ENCODE results near the gene SYNDIG1. TPM values are rescaled to one million over a fixed set of nuclear protein-coding genes. Genes with fewer than 3 reads are reported as not detected.
"Not testable (repeated sequence)": the region's sequence is repeated elsewhere in the genome, so short reads cannot be mapped to it uniquely, and the experiment has no call there.

Gene SYNDIG1
- total RNA-seq, 1 experiment from 2014 or later, result not detected

- Histone ChIP-seq H2AFZ (ENCODE audit: low read length) (no peak overlapping the region), H3K79me2 (ENCODE audit: low read length) (no peaks in the 10 kb centered on the region), H3K27ac (ENCODE audit: low read length) (no peak overlapping the region), H3K9ac (ENCODE audit: low read length) (no peak overlapping the region), H3K27me3 (ENCODE audit: low read length) (no peaks in the 10 kb centered on the region), H3K36me3 (ENCODE audit: insufficient read depth, low read length) (no peaks in the 10 kb centered on the region), H3K4me3 (ENCODE audit: low read length) (no peak overlapping the region), H3K4me1 (ENCODE audit: low read length) (peaks cover 18% of the 10 kb centered on the region), H3K9me2 (replicated peaks; ENCODE audit: insufficient read depth, low read length) (no peaks in the 10 kb centered on the region), H3K4me2 (ENCODE audit: low read depth, low read length, poor library complexity, severe bottlenecking) (no peak overlapping the region), H3K9me3 (ENCODE audit: low read length) (no peaks in the 10 kb centered on the region), H4K20me1 (ENCODE audit: insufficient read depth, low read depth, low read length) (no peaks in the 10 kb centered on the region)
- DNase-seq, result no peak
Measured at GRCh38 chr20:24618739-24619138, 149.3 kb downstream of the SYNDIG1 start.

- H3K9me3 ChIP-seq (ENCODE audit: low read length), result no peaks in the 10 kb centered on the region
- H3K9ac ChIP-seq (ENCODE audit: low read length), result no peak overlapping the region
- H3K4me1 ChIP-seq (ENCODE audit: low read length), result peaks cover 18% of the 10 kb centered on the region
- no peaks in the 10 kb centered on the region for H4K20me1 ChIP-seq (ENCODE audit: insufficient read depth, low read depth, low read length)
- H3K79me2 ChIP-seq (ENCODE audit: low read length), result no peaks in the 10 kb centered on the region
- no peak overlapping the region for H3K27ac ChIP-seq (ENCODE audit: low read length)
- peak; percentile 70 for DNase-seq
- no peaks in the 10 kb centered on the region for H3K27me3 ChIP-seq (ENCODE audit: low read length)
- no peak overlapping the region for H2AFZ ChIP-seq (ENCODE audit: low read length)
- no peak overlapping the region for H3K4me3 ChIP-seq (ENCODE audit: low read length)
- H3K4me2 ChIP-seq (ENCODE audit: low read depth, low read length, poor library complexity, severe bottlenecking), result no peak overlapping the region
- no peaks in the 10 kb centered on the region for H3K9me2 ChIP-seq (replicated peaks; ENCODE audit: insufficient read depth, low read length)
- no peaks in the 10 kb centered on the region for H3K36me3 ChIP-seq (ENCODE audit: insufficient read depth, low read length)
Measured at GRCh38 chr20:24619212-24619611, 149.8 kb downstream of the SYNDIG1 start.

DNA sequence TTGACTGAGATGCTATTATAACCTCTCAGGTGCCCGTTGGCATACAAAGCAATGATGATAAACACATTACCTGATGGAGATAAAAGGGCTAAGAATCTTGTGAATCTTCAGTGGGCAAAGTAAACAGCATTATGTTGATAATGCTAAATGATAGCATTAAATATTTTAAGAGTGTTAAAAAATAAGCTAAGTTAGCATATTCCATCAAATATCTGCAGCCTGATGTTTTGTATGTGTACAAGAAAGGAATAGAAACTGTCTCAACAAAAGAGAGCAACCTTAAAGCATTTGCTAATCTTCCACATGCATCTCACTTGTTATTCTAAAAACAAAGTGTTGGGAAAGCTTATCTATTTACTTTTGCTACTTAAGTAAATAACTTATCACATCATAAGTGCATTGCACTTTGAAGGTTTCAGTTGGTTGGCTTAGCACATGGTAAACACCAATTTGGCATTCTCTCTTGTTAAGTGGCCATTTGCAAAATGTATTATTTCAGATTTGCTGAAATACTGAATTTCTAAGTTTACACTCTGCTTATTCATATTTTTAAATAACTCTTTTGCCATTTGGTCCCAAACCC is 151.6 kb downstream of the SYNDIG1 start:
- H3K36me3 ChIP-seq (ENCODE audit: insufficient read depth, low read length), result no peaks in the 10 kb centered on the region
- no peak overlapping the region for H3K27ac ChIP-seq (ENCODE audit: low read length)
- H4K20me1 ChIP-seq (ENCODE audit: insufficient read depth, low read depth, low read length), result no peaks in the 10 kb centered on the region
- H3K9me2 ChIP-seq (replicated peaks; ENCODE audit: insufficient read depth, low read length), result no peaks in the 10 kb centered on the region
- H3K27me3 ChIP-seq (ENCODE audit: low read length), result no peaks in the 10 kb centered on the region
- DNase-seq, result no peak
- no peak overlapping the region for H3K4me3 ChIP-seq (ENCODE audit: low read length)
- H3K79me2 ChIP-seq (ENCODE audit: low read length), result no peaks in the 10 kb centered on the region
- H3K4me1 ChIP-seq (ENCODE audit: low read length), result peaks cover 18% of the 10 kb centered on the region
- no peaks in the 10 kb centered on the region for H3K9me3 ChIP-seq (ENCODE audit: low read length)
- H3K4me2 ChIP-seq (ENCODE audit: low read depth, low read length, poor library complexity, severe bottlenecking), result no peak overlapping the region
- H2AFZ ChIP-seq (ENCODE audit: low read length), result no peak overlapping the region
- no peak overlapping the region for H3K9ac ChIP-seq (ENCODE audit: low read length)

DNA sequence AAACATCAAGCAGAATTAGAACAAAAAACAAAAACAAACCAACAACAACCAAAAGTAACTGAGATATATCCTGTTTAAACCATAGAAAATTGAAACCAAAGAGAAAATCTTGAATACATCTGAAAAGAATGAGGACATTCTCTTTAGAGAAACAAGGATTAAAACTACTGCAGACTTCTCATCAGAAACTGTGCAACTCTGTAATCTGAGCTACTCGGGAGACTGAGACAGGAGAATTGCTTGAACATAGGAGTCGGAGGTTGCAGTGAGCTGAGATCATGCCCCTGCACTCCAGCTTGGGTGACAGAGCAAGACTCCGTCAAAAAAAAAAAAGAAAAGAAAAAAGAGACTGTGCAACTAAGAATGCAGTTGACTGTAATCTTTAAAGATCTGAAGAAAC is 153.4 kb downstream of the SYNDIG1 start:
- peaks cover 18% of the 10 kb centered on the region for H3K4me1 ChIP-seq (ENCODE audit: low read length)
- H3K9ac ChIP-seq (ENCODE audit: low read length), result no peak overlapping the region
- no peaks in the 10 kb centered on the region for H3K9me2 ChIP-seq (replicated peaks; ENCODE audit: insufficient read depth, low read length)
- H3K4me2 ChIP-seq (ENCODE audit: low read depth, low read length, poor library complexity, severe bottlenecking), result no peak overlapping the region
- H3K27ac ChIP-seq (ENCODE audit: low read length), result no peak overlapping the region
- no peak overlapping the region for H3K4me3 ChIP-seq (ENCODE audit: low read length)
- H3K36me3 ChIP-seq (ENCODE audit: insufficient read depth, low read length), result no peaks in the 10 kb centered on the region
- no peaks in the 10 kb centered on the region for H3K27me3 ChIP-seq (ENCODE audit: low read length)
- H2AFZ ChIP-seq (ENCODE audit: low read length), result no peak overlapping the region
- no peaks in the 10 kb centered on the region for H3K79me2 ChIP-seq (ENCODE audit: low read length)
- no peak for DNase-seq
- H4K20me1 ChIP-seq (ENCODE audit: insufficient read depth, low read depth, low read length), result no peaks in the 10 kb centered on the region
- no peaks in the 10 kb centered on the region for H3K9me3 ChIP-seq (ENCODE audit: low read length)

DNA sequence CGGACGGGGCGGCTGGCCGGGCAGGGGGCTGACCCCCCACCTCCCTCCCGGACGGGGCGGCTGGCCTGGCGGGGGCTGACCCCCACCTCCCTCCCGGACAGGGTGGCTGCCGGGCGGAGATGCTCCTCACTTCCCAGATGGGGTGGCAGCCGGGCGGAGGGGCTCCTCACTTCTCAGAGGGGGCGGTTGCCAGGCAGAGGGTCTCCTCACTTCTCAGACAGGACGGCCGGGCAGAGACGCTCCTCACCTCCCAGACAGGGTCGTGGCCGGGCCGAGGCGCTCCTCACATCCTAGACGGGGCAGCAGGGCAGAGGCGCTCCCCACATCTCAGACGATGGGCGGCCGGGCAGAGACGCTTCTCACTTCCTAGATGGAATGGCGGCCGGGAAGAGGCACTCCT is 156.7 kb downstream of the SYNDIG1 start:
- not testable (repeated sequence) for H4K20me1 ChIP-seq (ENCODE audit: insufficient read depth, low read depth, low read length); H3K27ac ChIP-seq (ENCODE audit: low read length); H3K79me2 ChIP-seq (ENCODE audit: low read length); H2AFZ ChIP-seq (ENCODE audit: low read length); H3K36me3 ChIP-seq (ENCODE audit: insufficient read depth, low read length); H3K4me2 ChIP-seq (ENCODE audit: low read depth, low read length, poor library complexity, severe bottlenecking); H3K4me3 ChIP-seq (ENCODE audit: low read length); DNase-seq; H3K9me3 ChIP-seq (ENCODE audit: low read length); H3K27me3 ChIP-seq (ENCODE audit: low read length); H3K9ac ChIP-seq (ENCODE audit: low read length); H3K9me2 ChIP-seq (replicated peaks; ENCODE audit: insufficient read depth, low read length)
- H3K4me1 ChIP-seq (ENCODE audit: low read length), result peaks cover 11% of the 10 kb centered on the region

DNA sequence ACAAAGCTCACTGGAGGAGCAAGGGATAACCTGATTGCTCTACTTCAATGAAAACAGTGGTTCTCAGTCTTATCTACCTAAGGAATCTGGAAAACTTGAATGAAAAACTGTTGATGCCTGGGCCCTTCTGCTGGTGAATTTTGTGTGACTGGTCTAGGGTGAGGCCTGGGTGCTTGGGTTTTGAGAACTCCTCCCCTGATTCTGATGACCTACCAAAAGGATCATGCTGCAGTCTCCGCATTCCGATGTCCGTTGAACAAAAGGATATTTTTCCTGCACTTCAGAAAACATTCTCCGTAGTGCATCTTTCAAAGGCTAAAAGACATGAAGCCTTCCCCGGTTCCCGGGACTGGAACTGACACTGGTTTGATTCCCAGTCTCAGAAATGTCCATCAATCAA is 157.9 kb downstream of the SYNDIG1 start:
- Histone ChIP-seq H3K4me3 (ENCODE audit: low read length) (no peak overlapping the region), H3K27ac (ENCODE audit: low read length) (no peak overlapping the region), H3K4me2 (ENCODE audit: low read depth, low read length, poor library complexity, severe bottlenecking) (no peak overlapping the region), H3K9me2 (replicated peaks; ENCODE audit: insufficient read depth, low read length) (no peaks in the 10 kb centered on the region), H3K9ac (ENCODE audit: low read length) (no peak overlapping the region), H4K20me1 (ENCODE audit: insufficient read depth, low read depth, low read length) (no peaks in the 10 kb centered on the region), H3K36me3 (ENCODE audit: insufficient read depth, low read length) (no peaks in the 10 kb centered on the region), H3K4me1 (ENCODE audit: low read length) (peaks cover 11% of the 10 kb centered on the region), H3K27me3 (ENCODE audit: low read length) (no peaks in the 10 kb centered on the region), H3K79me2 (ENCODE audit: low read length) (no peaks in the 10 kb centered on the region), H2AFZ (ENCODE audit: low read length) (no peak overlapping the region), H3K9me3 (ENCODE audit: low read length) (no peaks in the 10 kb centered on the region)
- DNase-seq, result no peak

GRCh38 chr20:24627926-24628325 is 158.5 kb downstream of the SYNDIG1 start:
- Histone ChIP-seq H3K27ac (ENCODE audit: low read length) (no peak overlapping the region), H4K20me1 (ENCODE audit: insufficient read depth, low read depth, low read length) (no peaks in the 10 kb centered on the region), H3K4me1 (ENCODE audit: low read length) (peaks cover 11% of the 10 kb centered on the region), H3K9ac (ENCODE audit: low read length) (no peak overlapping the region), H3K36me3 (ENCODE audit: insufficient read depth, low read length) (no peaks in the 10 kb centered on the region), H3K4me3 (ENCODE audit: low read length) (no peak overlapping the region), H2AFZ (ENCODE audit: low read length) (no peak overlapping the region), H3K27me3 (ENCODE audit: low read length) (no peaks in the 10 kb centered on the region), H3K79me2 (ENCODE audit: low read length) (no peaks in the 10 kb centered on the region), H3K9me2 (replicated peaks; ENCODE audit: insufficient read depth, low read length) (no peaks in the 10 kb centered on the region), H3K9me3 (ENCODE audit: low read length) (no peaks in the 10 kb centered on the region), H3K4me2 (ENCODE audit: low read depth, low read length, poor library complexity, severe bottlenecking) (no peak overlapping the region)
- DNase-seq, result no peak

- H4K20me1 ChIP-seq (ENCODE audit: insufficient read depth, low read depth, low read length), result no peaks in the 10 kb centered on the region
- no peaks in the 10 kb centered on the region for H3K79me2 ChIP-seq (ENCODE audit: low read length)
- no peaks in the 10 kb centered on the region for H3K27me3 ChIP-seq (ENCODE audit: low read length)
Measured at GRCh38 chr20:24628985-24629384, 159.6 kb downstream of the SYNDIG1 start.

GRCh38 chr20:24629668-24630067 is 160.2 kb downstream of the SYNDIG1 start:
- H3K79me2 ChIP-seq (ENCODE audit: low read length), result no peaks in the 10 kb centered on the region
- no peaks in the 10 kb centered on the region for H3K36me3 ChIP-seq (ENCODE audit: insufficient read depth, low read length)
- no peak overlapping the region for H3K4me3 ChIP-seq (ENCODE audit: low read length)
- no peaks in the 10 kb centered on the region for H4K20me1 ChIP-seq (ENCODE audit: insufficient read depth, low read depth, low read length)
- H3K9me3 ChIP-seq (ENCODE audit: low read length), result no peaks in the 10 kb centered on the region
- DNase-seq, result no peak
- H3K4me2 ChIP-seq (ENCODE audit: low read depth, low read length, poor library complexity, severe bottlenecking), result peak overlapping the region; percentile 0
- no peaks in the 10 kb centered on the region for H3K27me3 ChIP-seq (ENCODE audit: low read length)
- no peak overlapping the region for H3K9ac ChIP-seq (ENCODE audit: low read length)
- H3K27ac ChIP-seq (ENCODE audit: low read length), result no peak overlapping the region
- H3K9me2 ChIP-seq (replicated peaks; ENCODE audit: insufficient read depth, low read length), result no peaks in the 10 kb centered on the region
- H2AFZ ChIP-seq (ENCODE audit: low read length), result no peak overlapping the region
- peaks cover 11% of the 10 kb centered on the region for H3K4me1 ChIP-seq (ENCODE audit: low read length)

More at GRCh38 chr20:24628985-24629384, 159.6 kb downstream of the SYNDIG1 start:
- DNase-seq, result no peak
- no peak overlapping the region for H3K9ac ChIP-seq (ENCODE audit: low read length)
- peaks cover 11% of the 10 kb centered on the region for H3K4me1 ChIP-seq (ENCODE audit: low read length)
- H3K9me2 ChIP-seq (replicated peaks; ENCODE audit: insufficient read depth, low read length), result no peaks in the 10 kb centered on the region
- H3K4me2 ChIP-seq (ENCODE audit: low read depth, low read length, poor library complexity, severe bottlenecking), result no peak overlapping the region
- no peaks in the 10 kb centered on the region for H3K36me3 ChIP-seq (ENCODE audit: insufficient read depth, low read length)
- H3K9me3 ChIP-seq (ENCODE audit: low read length), result no peaks in the 10 kb centered on the region
- H3K4me3 ChIP-seq (ENCODE audit: low read length), result no peak overlapping the region
- no peak overlapping the region for H3K27ac ChIP-seq (ENCODE audit: low read length)
- H2AFZ ChIP-seq (ENCODE audit: low read length), result no peak overlapping the region
